ENCODE data around the gene SDHA.
"Not testable (repeated sequence)": the region's sequence is repeated elsewhere in the genome, so short reads cannot be mapped to it uniquely, and the experiment has no call there.

DNA sequence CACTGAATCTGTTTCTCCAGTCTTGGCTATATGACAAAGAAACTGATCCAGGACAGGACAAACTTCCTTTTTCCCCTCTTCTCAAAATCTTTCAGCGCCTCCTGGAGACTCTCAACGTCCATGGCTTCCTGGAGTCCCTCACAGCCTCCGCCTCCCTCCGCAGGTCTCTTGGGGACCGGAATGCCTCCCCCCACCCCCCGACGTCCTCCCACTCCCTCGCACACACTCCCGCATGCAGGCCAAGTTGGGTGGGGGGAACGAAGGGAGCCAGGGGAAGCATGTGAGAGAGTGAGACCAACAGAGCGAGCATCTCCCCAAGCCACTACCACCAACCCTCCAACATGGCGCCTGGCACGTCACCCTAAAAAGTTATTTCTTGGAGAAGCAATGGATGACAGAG, 72.1 kb downstream of the SDHA start:
- TF ChIP-seq, protein P1, sequence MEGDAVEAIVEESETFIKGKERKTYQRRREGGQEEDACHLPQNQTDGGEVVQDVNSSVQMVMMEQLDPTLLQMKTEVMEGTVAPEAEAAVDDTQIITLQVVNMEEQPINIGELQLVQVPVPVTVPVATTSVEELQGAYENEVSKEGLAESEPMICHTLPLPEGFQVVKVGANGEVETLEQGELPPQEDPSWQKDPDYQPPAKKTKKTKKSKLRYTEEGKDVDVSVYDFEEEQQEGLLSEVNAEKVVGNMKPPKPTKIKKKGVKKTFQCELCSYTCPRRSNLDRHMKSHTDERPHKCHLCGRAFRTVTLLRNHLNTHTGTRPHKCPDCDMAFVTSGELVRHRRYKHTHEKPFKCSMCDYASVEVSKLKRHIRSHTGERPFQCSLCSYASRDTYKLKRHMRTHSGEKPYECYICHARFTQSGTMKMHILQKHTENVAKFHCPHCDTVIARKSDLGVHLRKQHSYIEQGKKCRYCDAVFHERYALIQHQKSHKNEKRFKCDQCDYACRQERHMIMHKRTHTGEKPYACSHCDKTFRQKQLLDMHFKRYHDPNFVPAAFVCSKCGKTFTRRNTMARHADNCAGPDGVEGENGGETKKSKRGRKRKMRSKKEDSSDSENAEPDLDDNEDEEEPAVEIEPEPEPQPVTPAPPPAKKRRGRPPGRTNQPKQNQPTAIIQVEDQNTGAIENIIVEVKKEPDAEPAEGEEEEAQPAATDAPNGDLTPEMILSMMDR (IDR thresholded peaks at IDR 0.05) = not testable (repeated sequence)
- not testable (repeated sequence) for TF ChIP-seq EZH2 (IDR thresholded peaks at IDR 0.05; ENCODE audit: borderline replicate concordance, insufficient read depth, low read depth, low read length, poor library complexity, severe bottlenecking)

All from B cell (primary cell).